Stimulated activated CD8-positive, alpha-beta memory T cell treated with anti-CD3 and anti-CD28 coated beads, Interleukin-15, amount 100 ng/mL, for 48 hours (primary cell): Measurements from ENCODE around the gene IKZF5.

Source experiments
- DNase-seq, 2 donors: peaks; one replicate each; pipeline ENCODE4 v3.0.0-alpha.2; 2020; ENCODE audit warnings: low read depth in 2 of 2

Gene IKZF5, protein sequence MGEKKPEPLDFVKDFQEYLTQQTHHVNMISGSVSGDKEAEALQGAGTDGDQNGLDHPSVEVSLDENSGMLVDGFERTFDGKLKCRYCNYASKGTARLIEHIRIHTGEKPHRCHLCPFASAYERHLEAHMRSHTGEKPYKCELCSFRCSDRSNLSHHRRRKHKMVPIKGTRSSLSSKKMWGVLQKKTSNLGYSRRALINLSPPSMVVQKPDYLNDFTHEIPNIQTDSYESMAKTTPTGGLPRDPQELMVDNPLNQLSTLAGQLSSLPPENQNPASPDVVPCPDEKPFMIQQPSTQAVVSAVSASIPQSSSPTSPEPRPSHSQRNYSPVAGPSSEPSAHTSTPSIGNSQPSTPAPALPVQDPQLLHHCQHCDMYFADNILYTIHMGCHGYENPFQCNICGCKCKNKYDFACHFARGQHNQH

DNA sequence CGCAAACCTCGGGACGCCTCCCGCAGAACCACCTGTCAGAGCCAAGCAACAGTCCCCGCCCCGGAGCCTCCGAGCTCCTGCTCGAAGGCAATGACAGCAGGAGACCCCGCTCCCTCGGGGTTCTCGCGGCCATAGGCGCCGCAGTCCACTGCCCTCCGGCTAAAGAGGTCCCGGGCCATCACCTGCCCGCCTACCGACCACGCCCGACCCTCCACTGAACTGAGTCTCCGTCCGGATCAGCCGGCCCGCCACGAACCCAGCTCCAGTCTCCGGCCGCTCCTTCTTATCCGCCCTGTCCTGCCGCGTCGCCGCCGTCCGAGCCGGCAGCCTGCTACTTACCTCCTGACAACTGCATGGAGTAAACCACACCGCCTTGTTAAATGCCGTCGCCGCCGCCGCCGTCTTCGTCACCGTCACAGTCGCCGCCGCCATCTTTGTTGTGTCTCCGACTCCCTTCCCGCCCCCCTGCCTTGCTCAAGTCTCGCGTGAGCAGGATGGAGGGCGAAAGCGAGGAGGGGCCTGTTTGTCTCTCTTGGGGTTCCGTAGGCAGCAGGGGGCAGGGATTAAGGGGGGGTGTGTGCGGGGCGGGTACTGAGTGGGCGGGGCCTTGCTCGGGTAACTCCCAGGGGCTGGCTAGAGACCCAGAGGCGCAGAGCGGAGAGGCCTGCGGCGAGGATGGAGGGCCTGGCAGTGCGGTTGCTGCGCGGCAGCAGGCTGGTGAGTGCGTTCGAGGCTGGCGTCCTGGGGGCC lies at the start of gene IKZF5, which contains the start of gene ACADSB:
Gene IKZF5, minus strand, starts transcription at position 441 of the 750 bp plus-strand sequence. CDS start 10,170 bp downstream, outside the sequence.
Gene ACADSB, plus strand, starts transcription at position 652 of the 750 bp plus-strand sequence. Its CDS starts 24 bp downstream, at position 676.
- DNase-seq: peak; percentile 88 to 91

DNA sequence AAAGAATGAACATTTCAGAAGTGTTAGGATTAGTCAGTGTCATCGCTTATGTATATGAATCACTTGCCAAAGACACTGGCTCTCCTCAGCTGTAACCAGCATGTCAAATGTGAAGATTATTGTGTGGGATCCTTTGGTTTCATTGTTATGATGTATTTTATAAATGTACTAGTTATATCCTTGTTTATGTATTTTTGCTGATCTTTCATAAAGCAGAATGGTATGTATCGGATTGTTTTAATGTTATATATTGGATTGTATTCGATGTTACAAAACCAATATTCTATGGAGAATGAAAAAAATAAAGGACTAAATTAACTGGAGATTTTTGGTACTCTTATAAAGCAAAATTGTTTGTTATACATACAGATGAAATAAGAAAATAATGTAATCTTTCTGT lies 49.4 kb upstream of the IKZF5 start:
- DNase-seq: no peak

DNA sequence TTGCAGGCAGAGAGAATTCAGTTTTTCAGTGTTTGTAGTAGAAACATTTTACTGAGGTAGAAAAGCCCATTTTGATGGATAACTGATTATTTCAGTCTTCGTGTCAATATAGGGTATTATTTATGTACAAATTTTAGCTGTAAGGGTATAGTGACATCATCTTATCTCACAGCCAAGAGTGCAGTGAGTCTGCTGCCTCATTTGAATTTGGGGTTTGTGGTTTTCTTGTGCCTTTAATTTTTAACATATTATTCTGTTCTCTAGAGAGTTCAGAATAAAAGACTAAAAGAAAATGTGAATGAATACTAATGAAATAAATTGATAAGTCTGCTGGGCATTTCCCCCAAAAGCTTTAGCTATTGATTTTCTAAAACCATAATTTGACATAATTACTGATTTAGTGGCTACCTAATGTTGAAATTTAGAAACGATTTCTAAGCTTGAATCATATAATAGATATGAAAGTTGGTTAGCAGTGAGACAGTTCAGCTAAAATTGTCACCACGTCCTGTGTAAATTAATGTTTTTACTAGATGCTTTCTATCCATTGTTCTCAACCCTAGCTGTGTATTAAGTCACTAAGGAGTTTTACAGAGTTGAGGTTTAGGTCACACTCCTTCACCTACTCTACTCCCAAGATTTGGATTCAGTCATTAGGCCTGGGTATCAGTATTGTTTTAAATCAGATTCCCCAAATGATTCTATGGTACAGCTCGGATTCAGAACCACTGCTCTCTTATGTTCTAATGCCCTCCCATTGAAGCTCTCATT lies 37.6 kb upstream of the IKZF5 start:
- DNase-seq: no peak

DNA sequence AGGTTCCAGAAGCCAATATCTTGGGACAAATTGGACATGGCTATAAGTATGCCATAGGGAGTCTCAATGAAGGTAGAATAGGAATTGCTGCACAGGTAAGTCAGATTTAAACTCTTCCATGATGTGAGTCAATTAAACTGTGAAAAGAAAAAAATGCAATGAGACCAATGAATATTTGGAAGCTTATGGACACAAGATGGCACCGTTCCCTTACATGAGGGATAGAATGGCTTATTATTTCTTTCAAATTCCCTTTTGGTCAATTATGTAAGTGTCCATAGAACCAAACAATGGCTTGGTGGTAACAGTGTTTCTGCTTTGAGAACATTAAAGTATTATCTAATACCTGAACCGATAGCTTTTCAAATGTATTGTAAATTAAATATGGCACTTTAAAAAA lies 35.8 kb upstream of the IKZF5 start:
- DNase-seq: no peak

DNA sequence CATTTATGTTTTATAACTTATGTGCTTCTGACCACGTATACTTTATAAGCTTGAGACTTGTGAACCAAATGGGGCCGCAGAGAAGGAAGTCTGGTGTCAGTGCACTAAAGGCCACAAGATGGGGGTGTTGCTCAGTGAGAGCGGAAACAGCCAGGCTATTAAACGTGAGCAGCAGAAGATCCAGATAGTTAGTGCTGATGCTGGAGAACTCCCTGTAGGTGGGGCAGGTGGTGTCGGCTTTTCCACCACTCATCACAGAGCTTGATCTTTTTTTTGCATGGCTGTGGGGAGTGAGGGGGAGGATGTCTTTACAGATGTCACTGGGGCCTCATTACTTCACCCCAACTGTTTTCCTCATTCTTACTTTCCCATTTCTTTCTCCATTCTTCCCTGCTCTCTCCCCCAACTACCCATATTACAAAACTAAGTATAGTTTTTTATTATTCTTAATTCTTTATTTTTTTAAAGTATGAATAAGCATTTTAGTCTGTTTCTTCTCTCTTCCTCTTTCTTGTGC lies 34.9 kb upstream of the IKZF5 start:
- peak; percentile 4 to 5 for DNase-seq

DNA sequence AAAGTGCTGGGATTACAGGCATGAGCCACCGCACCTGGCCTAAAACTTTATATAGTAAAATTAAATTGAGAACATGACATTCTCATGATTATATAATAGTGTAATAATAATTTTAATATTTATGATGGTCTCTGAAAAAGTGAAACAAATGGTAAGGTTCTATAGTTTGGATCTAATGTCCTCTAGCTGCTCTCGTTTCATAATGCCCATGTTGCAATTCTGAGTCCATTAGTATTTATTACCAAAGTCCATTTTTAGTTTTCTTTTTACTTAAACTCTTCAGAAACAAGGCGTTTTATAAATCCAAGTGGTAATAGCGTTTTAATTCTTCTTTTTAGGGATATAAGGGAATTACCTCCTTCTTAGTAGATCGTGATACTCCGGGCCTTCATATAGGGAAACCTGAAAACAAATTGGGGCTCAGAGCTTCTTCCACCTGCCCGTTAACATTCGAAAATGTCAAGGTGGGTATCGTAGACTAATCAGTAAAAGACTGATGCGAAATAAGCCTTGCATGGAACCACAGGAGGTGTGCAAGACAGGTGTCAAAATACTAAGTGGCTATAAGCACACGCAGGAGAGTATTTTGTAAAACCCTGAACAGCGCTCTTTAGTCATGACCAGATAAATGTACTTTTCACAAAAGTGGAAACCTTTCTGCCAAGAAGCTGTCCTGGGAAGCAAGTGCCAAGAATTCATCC lies 34.3 kb upstream of the IKZF5 start:
- no peak for DNase-seq

DNA sequence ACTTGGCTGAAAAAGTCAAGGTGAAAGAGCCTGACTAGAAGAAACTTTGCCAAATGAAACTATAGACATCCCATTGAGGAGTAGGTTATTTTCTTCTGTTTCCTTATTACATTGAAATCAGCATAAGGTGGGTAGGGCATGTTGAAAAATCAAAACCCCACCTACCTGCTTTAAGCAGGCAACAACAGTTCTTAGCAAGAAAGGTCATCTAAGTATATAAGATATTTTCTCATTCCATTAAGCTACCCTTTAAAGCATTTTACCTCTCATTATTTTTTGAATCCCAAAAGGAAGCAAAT lies 31.0 kb upstream of the IKZF5 start:
- DNase-seq: no peak

DNA sequence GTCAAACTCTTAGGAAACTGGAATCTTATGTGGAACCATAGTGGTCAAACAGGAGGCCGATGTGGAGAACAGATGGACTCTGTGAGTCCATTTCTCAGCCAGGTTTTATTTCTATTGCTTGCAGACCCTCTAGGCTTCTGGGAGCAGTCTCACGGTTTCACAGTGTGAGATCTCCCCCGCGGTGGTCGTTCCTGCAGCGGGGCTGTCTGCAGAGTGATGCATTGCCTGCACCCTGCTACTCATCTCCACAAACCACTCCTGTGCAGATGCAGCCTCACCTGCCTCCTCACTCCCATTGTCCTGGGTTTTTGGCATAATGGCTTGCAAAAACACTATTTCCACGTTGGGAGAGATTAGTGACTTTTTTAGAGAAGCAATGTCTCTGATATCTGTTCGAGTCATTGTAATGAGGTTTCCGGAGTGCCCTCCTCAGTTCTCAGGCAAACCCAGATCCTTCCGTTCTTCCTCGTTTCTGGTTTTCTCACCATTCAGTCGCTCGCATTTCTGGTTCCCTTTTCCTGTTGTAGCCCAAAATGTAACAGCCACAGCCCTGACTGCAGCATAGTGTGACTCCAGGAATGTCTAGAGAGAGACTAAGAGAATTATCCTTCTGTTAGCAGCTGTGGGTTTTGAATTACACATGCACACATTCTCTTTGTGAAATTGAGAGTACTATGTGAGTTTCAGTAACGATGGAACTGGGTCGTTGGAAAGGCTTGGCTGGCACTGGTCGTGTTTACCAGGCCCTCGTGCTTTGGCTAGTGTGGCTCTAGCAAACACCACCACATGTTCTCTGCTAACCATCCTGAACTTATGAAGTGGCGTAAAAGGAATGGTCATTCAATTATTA lies 30.4 kb upstream of the IKZF5 start:
- no peak for DNase-seq

DNA sequence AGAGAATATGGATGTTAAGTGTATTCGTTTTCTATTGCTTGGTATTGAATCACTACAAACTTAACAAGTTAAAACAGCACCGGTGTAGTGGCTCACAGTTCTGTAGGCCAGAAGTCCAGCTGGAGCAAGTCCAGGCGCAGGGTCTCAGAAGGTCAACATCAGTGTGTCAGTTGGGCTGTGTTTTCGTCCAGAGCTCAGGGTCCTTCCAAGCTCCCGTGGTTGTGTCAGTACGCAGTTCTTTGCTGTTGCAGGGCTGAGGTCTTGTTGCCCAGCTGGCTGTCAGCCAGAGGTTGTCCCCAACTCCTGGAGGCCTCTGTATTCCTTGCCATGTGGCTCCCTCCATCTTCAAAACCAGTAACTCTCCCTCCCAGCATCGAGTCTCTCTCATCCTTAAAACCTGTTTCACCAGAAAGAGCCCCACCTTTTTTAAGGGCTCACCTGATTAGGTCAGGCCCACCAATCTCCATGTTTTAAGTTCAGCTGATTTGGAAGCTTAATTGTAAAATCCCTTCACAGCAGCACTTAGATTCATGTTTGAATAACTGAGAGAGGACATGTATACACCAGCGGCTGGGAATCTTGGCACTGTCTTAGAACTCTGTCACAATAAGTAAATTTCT lies 27.0 kb upstream of the IKZF5 start:
- no peak for DNase-seq

DNA sequence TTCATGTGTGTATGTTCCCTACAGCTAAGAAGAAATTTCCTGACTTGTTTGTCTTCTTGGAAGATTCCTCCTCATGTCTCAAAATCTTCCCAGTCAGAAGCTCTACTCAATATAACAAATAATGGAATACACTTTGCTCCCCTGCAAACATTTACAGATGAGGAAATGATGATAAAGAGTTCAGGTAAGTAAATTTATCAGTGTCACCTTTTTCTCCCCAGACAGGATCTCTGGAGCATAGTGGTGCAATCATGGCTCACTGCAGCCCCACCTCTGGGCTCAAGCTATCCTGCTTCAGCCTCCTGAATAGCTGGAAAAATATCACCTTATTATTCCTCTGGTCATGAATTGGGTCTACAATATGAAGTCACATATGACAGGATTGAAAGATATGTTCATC lies 25.7 kb upstream of the IKZF5 start:
- no peak for DNase-seq

DNA sequence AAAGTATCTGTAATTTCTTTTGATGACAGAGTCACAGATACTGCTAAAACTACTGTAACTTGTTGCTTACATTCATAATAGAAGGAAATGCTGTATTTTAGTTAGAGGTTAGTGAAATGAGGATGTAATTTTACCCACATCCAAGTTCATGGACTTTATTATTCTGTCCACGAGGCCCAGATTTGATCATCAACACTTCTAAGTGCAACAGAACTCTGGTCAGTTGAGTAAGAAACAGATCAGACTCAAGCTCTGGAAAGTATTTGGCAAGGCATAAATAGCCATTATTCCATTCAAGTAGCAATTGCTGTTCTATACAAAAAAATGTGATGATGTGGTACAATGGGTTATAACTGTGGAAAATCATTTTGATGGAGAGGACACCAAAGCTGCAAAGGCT lies 22.5 kb upstream of the IKZF5 start:
- DNase-seq: no peak

DNA sequence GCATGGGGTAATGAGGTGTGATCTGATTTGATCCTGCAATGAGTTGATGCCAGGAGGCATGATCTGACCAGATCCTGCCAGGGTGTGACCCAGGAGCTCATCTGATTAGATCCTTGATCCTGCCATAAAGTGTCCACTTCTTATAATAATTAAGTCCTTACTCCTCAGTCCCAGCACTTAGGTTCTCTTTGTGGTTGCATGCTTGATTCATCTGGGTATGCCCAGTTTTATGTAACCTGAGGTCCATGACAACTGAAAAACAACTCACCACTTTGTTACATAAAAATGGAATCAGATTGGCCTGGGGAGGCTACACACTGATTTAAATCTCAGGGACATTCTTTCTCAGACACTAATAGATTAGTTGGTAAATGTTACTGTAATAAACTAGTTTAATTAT lies 19.3 kb upstream of the IKZF5 start:
- DNase-seq: no peak

DNA sequence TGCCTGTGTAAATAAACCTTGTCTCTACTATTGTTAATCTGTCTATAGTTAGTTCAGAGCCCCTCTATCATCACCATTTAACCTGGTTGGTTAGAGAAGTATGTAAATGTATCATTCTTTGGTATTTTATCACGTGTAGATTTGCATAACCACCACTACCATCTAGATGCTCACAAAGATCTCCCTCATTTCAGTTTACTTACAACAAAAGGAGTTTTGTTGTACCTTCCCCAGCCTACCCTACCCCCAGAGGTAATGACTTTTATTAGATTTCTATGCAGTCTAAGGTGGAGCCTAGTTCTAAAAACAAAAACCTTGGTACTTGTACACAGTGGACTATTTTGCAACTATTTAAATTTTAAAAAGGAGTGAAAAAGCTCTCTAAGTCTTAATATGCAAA lies 17.7 kb upstream of the IKZF5 start:
- DNase-seq: no peak

DNA sequence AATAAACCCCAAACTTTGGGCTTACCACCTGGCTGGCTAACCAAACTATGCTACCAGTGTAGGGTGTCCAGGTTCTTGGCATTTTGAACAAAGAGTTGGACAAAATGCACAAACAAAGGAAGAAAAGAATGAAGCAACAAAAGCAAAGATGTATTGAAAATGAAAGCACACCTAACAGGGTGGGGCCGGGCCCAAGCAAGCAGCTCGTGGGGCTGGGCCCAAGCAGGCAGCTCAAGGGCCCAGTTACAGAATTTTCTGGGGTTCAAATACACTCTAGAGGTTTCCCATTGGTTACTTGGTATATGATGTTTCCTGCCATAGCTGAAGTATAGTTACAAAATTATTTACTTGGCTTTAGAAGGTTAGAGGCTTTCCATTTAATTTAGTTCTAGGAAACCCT lies 15.9 kb upstream of the IKZF5 start:
- DNase-seq: no peak

DNA sequence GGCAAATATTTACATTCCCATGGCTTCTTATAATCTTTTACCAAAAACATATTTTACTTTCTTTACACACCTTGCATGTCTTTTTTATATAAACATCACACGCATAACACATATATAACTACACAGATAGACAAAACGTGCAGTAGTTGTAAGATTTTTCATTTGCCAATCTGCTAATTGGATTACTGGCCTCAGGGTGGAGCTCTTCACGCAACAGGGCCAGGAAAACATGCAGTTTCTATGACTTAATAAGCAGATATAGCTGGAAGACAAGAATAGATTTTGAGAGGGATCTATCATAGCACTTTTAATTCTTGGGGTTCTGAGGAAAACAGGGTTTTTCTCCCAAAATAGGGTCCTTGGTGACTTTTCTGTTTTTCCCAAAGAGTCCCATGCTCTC lies 12.9 kb upstream of the IKZF5 start:
- no peak for DNase-seq

DNA sequence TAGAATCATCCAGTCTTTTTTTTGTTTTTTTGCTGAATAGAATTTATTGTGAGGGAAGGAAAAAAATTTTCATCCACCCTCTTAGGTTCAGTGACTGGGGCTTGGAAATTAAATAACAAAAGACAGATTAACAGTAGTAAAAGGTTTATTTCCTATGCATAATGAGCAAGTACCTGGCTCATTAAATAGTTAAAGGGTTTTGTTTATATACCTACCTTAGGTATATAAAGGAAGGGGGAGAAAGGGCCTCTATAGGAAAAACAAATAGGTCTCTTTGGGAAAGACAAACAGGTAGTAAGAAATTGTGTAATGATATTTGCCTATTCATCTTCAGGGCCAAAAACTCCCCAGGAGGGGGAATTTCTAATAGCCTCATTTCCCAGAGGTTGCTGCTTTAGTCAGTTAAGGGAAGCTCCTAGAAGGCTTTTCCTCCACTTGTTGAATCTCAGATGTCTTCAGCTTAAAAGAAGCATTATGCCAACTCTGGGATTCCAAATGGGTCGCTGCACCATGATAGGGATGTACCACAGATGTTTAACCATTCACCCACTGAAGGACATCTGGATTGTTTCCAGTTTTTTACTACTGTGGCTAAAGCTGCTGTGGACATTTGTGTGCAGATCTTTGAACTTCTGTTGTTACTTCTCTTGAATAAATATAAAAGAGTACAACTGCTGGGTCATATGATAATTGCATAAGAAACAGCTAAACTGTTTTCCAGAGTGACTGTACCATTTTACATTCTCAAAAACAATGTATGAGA lies 11.5 kb upstream of the IKZF5 start:
- no peak for DNase-seq

DNA sequence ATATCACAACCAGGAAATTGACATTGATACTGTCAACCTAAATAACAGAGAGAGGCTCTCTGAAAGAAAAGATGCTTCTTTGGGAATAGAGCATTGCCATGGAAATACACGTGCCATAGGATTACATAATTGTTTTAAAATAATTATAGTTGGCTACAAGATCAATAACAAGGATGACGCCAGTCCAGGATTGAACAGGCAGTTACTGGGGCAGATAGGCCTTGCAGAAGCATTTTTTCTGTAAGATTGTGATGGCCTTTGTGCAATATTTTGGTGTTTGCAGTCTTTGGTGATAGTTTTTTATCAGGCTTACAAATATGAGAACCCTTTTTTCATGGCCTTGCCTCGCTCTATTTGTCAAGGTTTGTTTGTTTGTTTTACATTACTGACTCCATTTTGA lies 10.7 kb upstream of the IKZF5 start:
- no peak for DNase-seq

DNA sequence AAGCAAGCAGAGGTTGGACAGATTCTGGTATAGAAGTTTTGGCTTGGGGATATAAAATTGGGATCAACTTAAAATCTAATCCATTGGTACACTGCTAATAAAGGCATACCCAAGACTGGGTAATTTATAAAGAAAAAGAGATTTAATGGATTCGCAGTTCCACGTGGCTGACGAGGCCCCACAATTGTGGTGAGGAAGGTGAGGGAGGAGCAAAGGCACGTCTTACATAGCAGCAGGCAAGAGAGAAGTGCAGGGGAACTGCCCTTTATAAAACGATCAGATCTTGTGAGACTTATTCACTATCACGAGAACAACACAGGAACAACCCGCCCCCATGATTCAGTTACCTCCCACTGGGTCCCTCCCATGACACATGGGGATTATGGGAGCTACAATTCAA lies 9.9 kb upstream of the IKZF5 start:
- no peak for DNase-seq

DNA sequence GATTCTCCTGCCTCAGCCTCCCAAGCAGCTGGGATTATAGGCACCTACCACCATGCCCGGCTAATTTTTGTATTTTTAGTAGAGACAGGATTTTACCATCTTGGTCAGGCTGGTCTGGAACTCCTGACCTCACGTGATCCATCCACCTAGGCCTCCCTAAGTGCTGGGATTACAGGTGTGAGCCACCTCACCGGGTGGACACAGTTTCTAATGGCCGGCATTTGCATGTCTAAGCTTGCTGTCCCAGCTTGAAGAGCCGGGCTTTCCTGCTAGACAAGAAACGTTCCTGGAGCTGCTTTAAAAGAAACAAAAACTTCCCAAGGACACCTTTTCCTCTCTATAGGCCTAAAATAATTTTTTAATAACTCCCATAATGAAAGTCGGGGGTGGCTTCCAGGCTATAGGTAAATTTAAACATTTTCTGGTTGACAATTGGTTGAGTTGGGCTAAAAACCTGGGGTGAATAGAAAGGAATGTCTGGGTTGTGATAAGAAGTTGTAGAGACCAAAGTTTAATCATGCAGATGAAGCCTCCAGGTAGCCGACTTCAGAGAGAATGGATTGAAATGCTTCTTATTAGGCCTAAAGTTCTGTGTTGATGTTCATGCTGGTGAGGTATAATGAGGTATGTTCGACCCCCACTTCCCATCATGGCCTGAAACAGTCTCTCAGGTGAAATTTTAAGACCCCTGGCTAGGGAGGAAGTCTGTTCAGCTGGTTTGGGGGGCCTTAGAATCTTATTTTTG lies 9.0 kb upstream of the IKZF5 start:
- DNase-seq: no peak
